ENCODE measurements around the gene CPB2. TPM values are rescaled to one million over a fixed set of nuclear protein-coding genes. Genes with fewer than 3 reads are reported as not detected.

CPB2 gene
- total and polyA plus RNA-seq, 4 donors, result 175 to 997 (median 504) TPM

- Histone ChIP-seq H3K27ac (ENCODE audit: low read depth in 1 of 2, low read length in 2 of 2) (no peak overlapping the region), H3K9me3 (ENCODE audit: control insufficient read depth in 4 of 4, low read length in 3 of 4) (no peaks in the 10 kb centered on the region)
Observed at GRCh38 chr13:46058268-46058667, 46.6 kb downstream of the CPB2 start.

More at GRCh38 chr13:46058268-46058667, 46.6 kb downstream of the CPB2 start:
- Histone ChIP-seq H3K27me3 (ENCODE audit: control insufficient read depth in 4 of 4, insufficient read depth in 4 of 4, low read length in 3 of 4) (no peaks in the 10 kb centered on the region), H3K4me3 (ENCODE audit: low read depth in 1 of 3, low read length in 3 of 3) (no peak overlapping the region), H3K9ac (ENCODE audit: low read depth in 1 of 2, low read length in 2 of 2) (no peak overlapping the region), H3K4me1 (ENCODE audit: control insufficient read depth in 4 of 4, insufficient read depth in 4 of 4, low read length in 3 of 4) (peaks cover 2 to 20% (median 6%) of the 10 kb centered on the region in 4 donors), H3K36me3 (ENCODE audit: control insufficient read depth in 4 of 4, insufficient read depth in 3 of 4, low read depth in 1 of 4, low read length in 3 of 4) (peaks cover 4 to 74% (median 50%) of the 10 kb centered on the region in 4 donors)
- no peak for DNase-seq (ENCODE audit: low spot score)
- 71% methylated on average over 3 of the region's 3 CpGs for WGBS
- no peak for TF ChIP-seq RXRA (IDR thresholded peaks at IDR 0.05)
- no peak for TF ChIP-seq TAF1 (conservative IDR thresholded peaks at IDR 0.05)
- no peak for TF ChIP-seq CTCF (IDR thresholded peaks at IDR 0.05; ENCODE audit: low read depth, low read length, missing input control)
- no peak for TF ChIP-seq YY1 (IDR thresholded peaks at IDR 0.05)
- no peak for TF ChIP-seq FOXA2 (IDR thresholded peaks at IDR 0.05)
- TF ChIP-seq REST (IDR thresholded peaks at IDR 0.05), result no peak
- no peak for TF ChIP-seq NR2F2 (IDR thresholded peaks at IDR 0.05)
- no peak for TF ChIP-seq SP1 (IDR thresholded peaks at IDR 0.05)
- no peak for TF ChIP-seq RAD21 (IDR thresholded peaks at IDR 0.05)
- no peak for TF ChIP-seq GABPA (IDR thresholded peaks at IDR 0.05 in 1 of 2, conservative IDR thresholded peaks at IDR 0.05 in 1 of 2)
- no peak for TF ChIP-seq FOXA1 (IDR thresholded peaks at IDR 0.05)
- no peak for TF ChIP-seq JUND (IDR thresholded peaks at IDR 0.05)
- TF ChIP-seq HNF4A (conservative IDR thresholded peaks at IDR 0.05), result no peak
- TF ChIP-seq, protein P1, sequence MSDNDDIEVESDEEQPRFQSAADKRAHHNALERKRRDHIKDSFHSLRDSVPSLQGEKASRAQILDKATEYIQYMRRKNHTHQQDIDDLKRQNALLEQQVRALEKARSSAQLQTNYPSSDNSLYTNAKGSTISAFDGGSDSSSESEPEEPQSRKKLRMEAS (IDR thresholded peaks at IDR 0.05), result no peak
- TF ChIP-seq HNF4G (IDR thresholded peaks at IDR 0.05), result no peak
- no peak for TF ChIP-seq EGR1 (IDR thresholded peaks at IDR 0.05; ENCODE audit: low read depth in 2 of 2)
- TF ChIP-seq ATF3 (IDR thresholded peaks at IDR 0.05), result no peak

All from liver (tissue), 9 donors.